HepG2 (cell line): Measurements from ENCODE around the gene FIBP. TPM values are rescaled to one million over a fixed set of nuclear protein-coding genes. Genes with fewer than 3 reads are reported as not detected.
A peak's percentile ranks its signal among the peaks of the same experiment; 100 is the strongest.

ENCODE experiments used
- ESRRA ChIP-seq: sonication (generic); formaldehyde crosslinking; IDR thresholded peaks from 2 replicates; pipeline ENCODE4 v1.5.1; 2020; ENCODE audit warnings: mild to moderate bottlenecking, low read depth, missing genetic modification reagents
- GABPA ChIP-seq, 2 experiments: IDR thresholded peaks; 2 replicates each; pipeline ENCODE4 v1.6.1; 2011 to 2016; ENCODE audit warnings: low read depth in 2 of 2, low read length in 1 of 2, missing biosample characterization in 1 of 2, missing genetic modification characterization in 1 of 2
- KLF16 ChIP-seq, 2 experiments: sonication (generic) in 1 of 2; formaldehyde crosslinking in 1 of 2; IDR thresholded peaks; 2 replicates each; pipeline versions ENCODE4 v1.6.1 to v1.8.0; 2016 to 2023; ENCODE audit warnings: missing genetic modification reagents in 2 of 2, missing compliant biosample characterization in 1 of 2
- NR2C2 ChIP-seq: sonication (generic); formaldehyde crosslinking; IDR thresholded peaks from 2 replicates; pipeline ENCODE4 v1.4.0; 2020; ENCODE audit warnings: missing genetic modification reagents, mild to moderate bottlenecking, moderate library complexity, borderline replicate concordance
- ZNF30 ChIP-seq: sonication (generic); formaldehyde crosslinking; IDR thresholded peaks from 2 replicates; pipeline ENCODE4 v1.5.0; 2020; ENCODE audit warnings: mild to moderate bottlenecking, missing genetic modification reagents
- ZNF431 ChIP-seq: sonication (generic); formaldehyde crosslinking; IDR thresholded peaks from 2 replicates; pipeline ENCODE4 v1.9.0; 2022; ENCODE audit warnings: missing genetic modification reagents, low read depth, mild to moderate bottlenecking, borderline replicate concordance
- ZNF816 ChIP-seq: sonication (generic); formaldehyde crosslinking; IDR thresholded peaks from 2 replicates; pipeline ENCODE4 v1.8.0; 2022; ENCODE audit warnings: missing genetic modification reagents, mild to moderate bottlenecking, borderline replicate concordance
- polyA plus RNA-seq, 8 experiments: library from polyadenylated mRNA; depleted of rRNA in 3 of 8; stranded (reverse) in 7 of 8; unstranded in 1 of 8; fragments of >200 nt; fragmentation: Illumina TruSeq in 4 of 8; extraction: Trizol in 4 of 8; gene quantifications; 2 replicates each; pipeline versions ENCODE4 v1.2.1 to v1.2.3, GENCODE V29; 2011 to 2016; ENCODE audit warnings: low read depth in 4 of 8, missing spikeins in 1 of 8, mixed read lengths in 1 of 8; ENCODE audit not compliant: insufficient read depth in 1 of 8
- total RNA-seq, 5 experiments: library from RNA; depleted of rRNA; stranded (reverse); fragments of >200 nt; fragmentation: Illumina TruSeq; extraction: Trizol; gene quantifications; 2 replicates each; pipeline ENCODE4 v1.2.3, GENCODE V29; 2016; ENCODE audit warnings: low read depth in 1 of 5
- TF ChIP-seq, protein P1 (sequence below): sonication (generic); formaldehyde crosslinking; conservative IDR thresholded peaks from 2 replicates; pipeline ENCODE4 v1.8.1; 2023; ENCODE audit warnings: missing genetic modification reagents
- TF ChIP-seq, protein P2 (sequence below), 2 experiments: fragments of 450-650 bp in 1 of 2; sonication (generic) in 1 of 2; formaldehyde crosslinking in 1 of 2; IDR thresholded peaks; 2 replicates each; pipeline versions ENCODE4 v1.6.1 to v1.8.0; 2016 to 2022; ENCODE audit warnings: antibody characterized with exemption in 1 of 2, mild to moderate bottlenecking in 1 of 2, missing genetic modification reagents in 1 of 2
- TF ChIP-seq, protein P3 (sequence below): sonication (generic); formaldehyde crosslinking; IDR thresholded peaks from 2 replicates; pipeline ENCODE4 v1.5.1; 2020; ENCODE audit warnings: mild to moderate bottlenecking, missing genetic modification reagents, borderline replicate concordance

FIBP gene
- total and polyA plus RNA-seq, 2 of the 13 experiments (the other 11 are each of a cell fraction or from before 2014, with no cell fraction given) = 42.9 to 62.1 TPM

DNA sequence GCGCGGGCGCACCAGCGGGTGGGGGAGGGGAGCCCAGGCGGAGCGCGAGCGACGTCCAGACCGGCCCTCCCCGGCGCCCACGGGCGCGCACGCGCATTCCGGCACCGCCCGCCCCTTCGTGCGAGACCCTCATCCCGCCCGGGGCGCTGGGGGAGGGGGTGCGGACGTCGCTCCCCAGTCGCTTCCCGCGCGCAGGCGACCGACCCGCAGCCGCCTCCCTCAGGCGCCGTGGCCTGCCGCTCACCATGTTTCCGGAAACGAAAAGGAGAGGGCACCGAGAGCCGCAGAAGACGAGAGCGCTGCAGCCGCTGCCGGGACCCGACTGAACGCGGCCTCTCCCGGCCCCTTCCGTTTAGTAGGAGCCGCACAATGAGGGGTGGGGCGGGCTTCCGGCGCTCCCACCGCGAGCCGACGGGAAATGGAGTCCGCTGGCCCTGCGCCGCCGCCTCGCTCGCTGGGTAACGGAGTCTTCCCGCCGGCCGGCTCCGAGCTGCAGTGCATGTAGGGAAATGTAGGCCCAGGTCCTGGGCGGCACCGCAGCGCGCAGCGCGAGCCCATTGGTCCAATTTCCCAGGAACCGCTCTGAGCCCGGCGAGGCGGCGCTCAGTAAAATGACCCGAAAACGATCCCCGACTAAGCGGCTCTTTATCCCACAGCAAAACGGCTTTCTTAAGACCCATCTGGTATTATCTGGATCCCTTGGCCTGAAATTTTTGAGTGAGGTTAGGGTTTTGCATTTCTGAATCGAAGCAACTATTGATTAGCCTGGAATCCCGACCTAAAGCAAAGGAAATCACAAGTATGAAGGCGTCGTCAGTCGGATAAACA, 30.2 kb downstream of the FIBP start, which contains the start of gene CFL1 (continued):
- TF ChIP-seq ZNF431 (CRISPR knock-in tag) = no peak
- TF ChIP-seq KLF16 (CRISPR knock-in tag; IDR thresholded peaks at IDR 0.05) = peak in 1 of 2 experiments; percentile 93; a peak in 2 of 4 replicates
- peak; percentile 52; the same call in 1 of the 2 replicates for TF ChIP-seq ESRRA (CRISPR knock-in tag)
- TF ChIP-seq, protein P1, sequence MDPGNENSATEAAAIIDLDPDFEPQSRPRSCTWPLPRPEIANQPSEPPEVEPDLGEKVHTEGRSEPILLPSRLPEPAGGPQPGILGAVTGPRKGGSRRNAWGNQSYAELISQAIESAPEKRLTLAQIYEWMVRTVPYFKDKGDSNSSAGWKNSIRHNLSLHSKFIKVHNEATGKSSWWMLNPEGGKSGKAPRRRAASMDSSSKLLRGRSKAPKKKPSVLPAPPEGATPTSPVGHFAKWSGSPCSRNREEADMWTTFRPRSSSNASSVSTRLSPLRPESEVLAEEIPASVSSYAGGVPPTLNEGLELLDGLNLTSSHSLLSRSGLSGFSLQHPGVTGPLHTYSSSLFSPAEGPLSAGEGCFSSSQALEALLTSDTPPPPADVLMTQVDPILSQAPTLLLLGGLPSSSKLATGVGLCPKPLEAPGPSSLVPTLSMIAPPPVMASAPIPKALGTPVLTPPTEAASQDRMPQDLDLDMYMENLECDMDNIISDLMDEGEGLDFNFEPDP (CRISPR knock-in tag) = no peak
- TF ChIP-seq, protein P2, sequence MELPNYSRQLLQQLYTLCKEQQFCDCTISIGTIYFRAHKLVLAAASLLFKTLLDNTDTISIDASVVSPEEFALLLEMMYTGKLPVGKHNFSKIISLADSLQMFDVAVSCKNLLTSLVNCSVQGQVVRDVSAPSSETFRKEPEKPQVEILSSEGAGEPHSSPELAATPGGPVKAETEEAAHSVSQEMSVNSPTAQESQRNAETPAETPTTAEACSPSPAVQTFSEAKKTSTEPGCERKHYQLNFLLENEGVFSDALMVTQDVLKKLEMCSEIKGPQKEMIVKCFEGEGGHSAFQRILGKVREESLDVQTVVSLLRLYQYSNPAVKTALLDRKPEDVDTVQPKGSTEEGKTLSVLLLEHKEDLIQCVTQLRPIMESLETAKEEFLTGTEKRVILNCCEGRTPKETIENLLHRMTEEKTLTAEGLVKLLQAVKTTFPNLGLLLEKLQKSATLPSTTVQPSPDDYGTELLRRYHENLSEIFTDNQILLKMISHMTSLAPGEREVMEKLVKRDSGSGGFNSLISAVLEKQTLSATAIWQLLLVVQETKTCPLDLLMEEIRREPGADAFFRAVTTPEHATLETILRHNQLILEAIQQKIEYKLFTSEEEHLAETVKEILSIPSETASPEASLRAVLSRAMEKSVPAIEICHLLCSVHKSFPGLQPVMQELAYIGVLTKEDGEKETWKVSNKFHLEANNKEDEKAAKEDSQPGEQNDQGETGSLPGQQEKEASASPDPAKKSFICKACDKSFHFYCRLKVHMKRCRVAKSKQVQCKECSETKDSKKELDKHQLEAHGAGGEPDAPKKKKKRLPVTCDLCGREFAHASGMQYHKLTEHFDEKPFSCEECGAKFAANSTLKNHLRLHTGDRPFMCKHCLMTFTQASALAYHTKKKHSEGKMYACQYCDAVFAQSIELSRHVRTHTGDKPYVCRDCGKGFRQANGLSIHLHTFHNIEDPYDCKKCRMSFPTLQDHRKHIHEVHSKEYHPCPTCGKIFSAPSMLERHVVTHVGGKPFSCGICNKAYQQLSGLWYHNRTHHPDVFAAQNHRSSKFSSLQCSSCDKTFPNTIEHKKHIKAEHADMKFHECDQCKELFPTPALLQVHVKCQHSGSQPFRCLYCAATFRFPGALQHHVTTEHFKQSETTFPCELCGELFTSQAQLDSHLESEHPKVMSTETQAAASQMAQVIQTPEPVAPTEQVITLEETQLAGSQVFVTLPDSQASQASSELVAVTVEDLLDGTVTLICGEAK (IDR thresholded peaks at IDR 0.05) = peak; percentile 67
- TF ChIP-seq, protein P2 (CRISPR knock-in tag; IDR thresholded peaks at IDR 0.05) = peak; percentile 76; the same call in 1 of the 2 replicates
- TF ChIP-seq ZNF30 (CRISPR knock-in tag) = no peak
- TF ChIP-seq, protein P3, sequence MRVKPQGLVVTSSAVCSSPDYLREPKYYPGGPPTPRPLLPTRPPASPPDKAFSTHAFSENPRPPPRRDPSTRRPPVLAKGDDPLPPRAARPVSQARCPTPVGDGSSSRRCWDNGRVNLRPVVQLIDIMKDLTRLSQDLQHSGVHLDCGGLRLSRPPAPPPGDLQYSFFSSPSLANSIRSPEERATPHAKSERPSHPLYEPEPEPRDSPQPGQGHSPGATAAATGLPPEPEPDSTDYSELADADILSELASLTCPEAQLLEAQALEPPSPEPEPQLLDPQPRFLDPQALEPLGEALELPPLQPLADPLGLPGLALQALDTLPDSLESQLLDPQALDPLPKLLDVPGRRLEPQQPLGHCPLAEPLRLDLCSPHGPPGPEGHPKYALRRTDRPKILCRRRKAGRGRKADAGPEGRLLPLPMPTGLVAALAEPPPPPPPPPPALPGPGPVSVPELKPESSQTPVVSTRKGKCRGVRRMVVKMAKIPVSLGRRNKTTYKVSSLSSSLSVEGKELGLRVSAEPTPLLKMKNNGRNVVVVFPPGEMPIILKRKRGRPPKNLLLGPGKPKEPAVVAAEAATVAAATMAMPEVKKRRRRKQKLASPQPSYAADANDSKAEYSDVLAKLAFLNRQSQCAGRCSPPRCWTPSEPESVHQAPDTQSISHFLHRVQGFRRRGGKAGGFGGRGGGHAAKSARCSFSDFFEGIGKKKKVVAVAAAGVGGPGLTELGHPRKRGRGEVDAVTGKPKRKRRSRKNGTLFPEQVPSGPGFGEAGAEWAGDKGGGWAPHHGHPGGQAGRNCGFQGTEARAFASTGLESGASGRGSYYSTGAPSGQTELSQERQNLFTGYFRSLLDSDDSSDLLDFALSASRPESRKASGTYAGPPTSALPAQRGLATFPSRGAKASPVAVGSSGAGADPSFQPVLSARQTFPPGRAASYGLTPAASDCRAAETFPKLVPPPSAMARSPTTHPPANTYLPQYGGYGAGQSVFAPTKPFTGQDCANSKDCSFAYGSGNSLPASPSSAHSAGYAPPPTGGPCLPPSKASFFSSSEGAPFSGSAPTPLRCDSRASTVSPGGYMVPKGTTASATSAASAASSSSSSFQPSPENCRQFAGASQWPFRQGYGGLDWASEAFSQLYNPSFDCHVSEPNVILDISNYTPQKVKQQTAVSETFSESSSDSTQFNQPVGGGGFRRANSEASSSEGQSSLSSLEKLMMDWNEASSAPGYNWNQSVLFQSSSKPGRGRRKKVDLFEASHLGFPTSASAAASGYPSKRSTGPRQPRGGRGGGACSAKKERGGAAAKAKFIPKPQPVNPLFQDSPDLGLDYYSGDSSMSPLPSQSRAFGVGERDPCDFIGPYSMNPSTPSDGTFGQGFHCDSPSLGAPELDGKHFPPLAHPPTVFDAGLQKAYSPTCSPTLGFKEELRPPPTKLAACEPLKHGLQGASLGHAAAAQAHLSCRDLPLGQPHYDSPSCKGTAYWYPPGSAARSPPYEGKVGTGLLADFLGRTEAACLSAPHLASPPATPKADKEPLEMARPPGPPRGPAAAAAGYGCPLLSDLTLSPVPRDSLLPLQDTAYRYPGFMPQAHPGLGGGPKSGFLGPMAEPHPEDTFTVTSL (CRISPR knock-in tag) = no peak
- peak; percentile 90 for TF ChIP-seq NR2C2 (CRISPR knock-in tag)
- TF ChIP-seq ZNF816 (CRISPR knock-in tag) = peak; percentile 90; the same call in 1 of the 2 replicates
- no peak for TF ChIP-seq GABPA (IDR thresholded peaks at IDR 0.05; ENCODE audit: low read depth, low read length)
- peak; percentile 95 for TF ChIP-seq GABPA (CRISPR knock-in tag; IDR thresholded peaks at IDR 0.05; ENCODE audit: low read depth)
